Nephron (organoid): ENCODE measurements around the gene CNTNAP3.
"Not testable (repeated sequence)": the region's sequence is repeated elsewhere in the genome, so short reads cannot be mapped to it uniquely, and the experiment has no call there.

Experiments
- H3K27ac Mint-ChIP-seq, 3 experiments: 2 replicates each; pipeline ENCODE4 v1.8.0; 2020; ENCODE audit warnings: mixed read lengths in 3 of 3, mild to moderate bottlenecking in 2 of 3, moderate library complexity in 1 of 3
- H3K27me3 Mint-ChIP-seq: 2 replicates; pipeline ENCODE4 v1.8.0; 2021; ENCODE audit warnings: low read depth, mild to moderate bottlenecking, moderate library complexity, mixed read lengths
- H3K36me3 Mint-ChIP-seq: 2 replicates; pipeline ENCODE4 v1.8.0; 2020; ENCODE audit warnings: low read depth, mixed read lengths
- H3K4me1 Mint-ChIP-seq: 2 replicates; pipeline ENCODE4 v1.8.0; 2020; ENCODE audit warnings: mixed read lengths
- H3K4me3 Mint-ChIP-seq, 3 experiments: 2 replicates each; pipeline ENCODE4 v1.8.0; 2020; ENCODE audit warnings: mild to moderate bottlenecking in 3 of 3, mixed read lengths in 3 of 3, moderate library complexity in 2 of 3
- H3K9me3 Mint-ChIP-seq: 2 replicates; pipeline ENCODE4 v1.8.0; 2020; ENCODE audit warnings: mixed read lengths
- TF ChIP-seq, protein P1 (sequence below), 3 experiments: fragments of 200-600 bp; sonication (generic); IDR thresholded peaks; one replicate each; pipeline ENCODE4 v1.5.0; 2021; ENCODE audit warnings: antibody characterized with exemption in 3 of 3; ENCODE audit not compliant: unreplicated experiment in 3 of 3

Gene CNTNAP3

DNA sequence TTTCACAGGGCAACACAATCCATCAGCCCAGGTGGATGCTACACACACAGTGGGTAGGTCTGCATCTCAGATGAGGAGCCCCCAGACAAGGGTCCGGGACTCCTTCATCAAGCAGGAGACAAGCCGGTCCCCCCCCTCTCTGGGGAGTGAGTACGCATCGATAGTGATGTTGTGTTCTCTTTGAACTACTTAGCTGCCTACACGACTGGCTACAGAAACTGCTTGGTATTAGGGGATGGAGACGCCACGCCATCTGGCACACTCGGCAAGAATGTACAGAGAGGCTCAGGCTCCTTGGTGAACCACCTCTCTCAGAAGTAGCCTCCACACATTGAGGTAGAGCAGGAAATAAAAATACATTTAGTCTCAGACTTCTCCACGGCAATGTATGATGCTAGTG lies 179.8 kb downstream of the CNTNAP3 start:
- H3K4me1 Mint-ChIP-seq: no peaks in the 10 kb centered on the region
- H3K27ac Mint-ChIP-seq: no peak overlapping the region
- no peaks in the 10 kb centered on the region for H3K27me3 Mint-ChIP-seq
- TF ChIP-seq, protein P1, sequence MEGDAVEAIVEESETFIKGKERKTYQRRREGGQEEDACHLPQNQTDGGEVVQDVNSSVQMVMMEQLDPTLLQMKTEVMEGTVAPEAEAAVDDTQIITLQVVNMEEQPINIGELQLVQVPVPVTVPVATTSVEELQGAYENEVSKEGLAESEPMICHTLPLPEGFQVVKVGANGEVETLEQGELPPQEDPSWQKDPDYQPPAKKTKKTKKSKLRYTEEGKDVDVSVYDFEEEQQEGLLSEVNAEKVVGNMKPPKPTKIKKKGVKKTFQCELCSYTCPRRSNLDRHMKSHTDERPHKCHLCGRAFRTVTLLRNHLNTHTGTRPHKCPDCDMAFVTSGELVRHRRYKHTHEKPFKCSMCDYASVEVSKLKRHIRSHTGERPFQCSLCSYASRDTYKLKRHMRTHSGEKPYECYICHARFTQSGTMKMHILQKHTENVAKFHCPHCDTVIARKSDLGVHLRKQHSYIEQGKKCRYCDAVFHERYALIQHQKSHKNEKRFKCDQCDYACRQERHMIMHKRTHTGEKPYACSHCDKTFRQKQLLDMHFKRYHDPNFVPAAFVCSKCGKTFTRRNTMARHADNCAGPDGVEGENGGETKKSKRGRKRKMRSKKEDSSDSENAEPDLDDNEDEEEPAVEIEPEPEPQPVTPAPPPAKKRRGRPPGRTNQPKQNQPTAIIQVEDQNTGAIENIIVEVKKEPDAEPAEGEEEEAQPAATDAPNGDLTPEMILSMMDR (IDR thresholded peaks at IDR 0.05; ENCODE audit: unreplicated experiment in 3 of 3): no peak
- no peaks in the 10 kb centered on the region for H3K9me3 Mint-ChIP-seq
- H3K36me3 Mint-ChIP-seq: no peaks in the 10 kb centered on the region
- H3K4me3 Mint-ChIP-seq: no peak overlapping the region

DNA sequence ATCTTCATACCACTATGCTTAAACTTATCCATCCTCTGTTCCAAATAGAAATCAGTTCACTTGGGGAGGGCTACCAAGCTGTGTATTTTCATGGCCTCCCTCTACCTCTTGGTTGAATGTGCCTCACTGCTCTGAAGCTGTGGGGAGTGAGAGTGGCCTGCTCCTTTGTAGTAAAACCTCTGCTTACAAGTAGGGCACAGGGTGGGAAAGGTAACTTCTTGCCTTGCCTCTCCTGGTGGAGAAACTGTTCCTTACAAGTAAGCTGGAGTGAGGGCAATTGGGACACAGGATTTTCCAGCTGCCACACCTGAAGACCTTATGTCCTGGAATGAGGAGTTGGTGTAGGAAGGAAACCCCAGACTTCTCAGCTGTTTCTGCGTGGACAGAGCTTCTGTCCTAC lies 190.8 kb downstream of the CNTNAP3 start:
- not testable (repeated sequence) for H3K9me3 Mint-ChIP-seq, H3K4me1 Mint-ChIP-seq

DNA sequence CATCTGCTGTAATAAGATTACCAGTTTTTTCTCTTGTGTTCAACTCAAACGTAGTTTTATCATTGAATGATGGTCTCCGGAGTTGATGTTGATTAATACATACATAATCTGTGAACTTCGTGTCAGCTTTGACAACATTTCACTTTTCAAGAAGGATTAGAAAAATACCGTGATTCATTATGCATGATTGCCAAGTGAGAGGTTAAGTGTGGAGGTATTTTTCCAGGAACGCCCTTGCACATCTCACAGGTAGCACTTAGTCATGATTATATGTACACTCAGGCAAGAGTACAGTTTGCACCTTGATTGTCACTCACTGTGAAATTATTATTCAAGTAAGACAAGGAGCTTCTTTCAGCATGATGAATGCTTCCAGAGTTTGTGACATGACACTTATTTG lies 202.7 kb downstream of the CNTNAP3 start:
- not testable (repeated sequence) for H3K27ac Mint-ChIP-seq, H3K36me3 Mint-ChIP-seq, H3K9me3 Mint-ChIP-seq, H3K4me1 Mint-ChIP-seq, H3K27me3 Mint-ChIP-seq, H3K4me3 Mint-ChIP-seq

More for the DNA sequence above, 190.8 kb downstream of the CNTNAP3 start:
- H3K4me3 Mint-ChIP-seq, H3K36me3 Mint-ChIP-seq, H3K27ac Mint-ChIP-seq, H3K27me3 Mint-ChIP-seq: not testable (repeated sequence)

DNA sequence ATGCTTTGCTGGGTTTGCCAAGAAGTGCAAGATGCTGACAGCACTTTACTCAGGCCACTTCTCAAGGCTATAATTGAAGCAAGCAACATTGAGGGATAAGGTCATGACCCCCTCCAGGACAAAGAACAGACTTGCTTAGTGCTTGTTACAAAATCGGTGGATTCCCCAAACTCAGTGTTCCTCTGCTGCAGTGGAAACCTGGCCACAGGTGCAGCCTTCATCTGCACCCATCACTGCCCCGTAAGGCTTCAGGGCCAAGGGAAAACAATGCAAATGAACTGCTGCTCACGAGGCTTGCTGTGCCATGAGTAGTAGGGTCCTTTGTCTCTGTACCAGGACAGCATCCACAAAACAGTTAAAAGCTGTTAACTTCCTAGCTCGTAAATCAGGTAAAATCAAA lies 205.4 kb downstream of the CNTNAP3 start:
- not testable (repeated sequence) for H3K9me3 Mint-ChIP-seq, H3K4me3 Mint-ChIP-seq, H3K27ac Mint-ChIP-seq, H3K27me3 Mint-ChIP-seq, H3K4me1 Mint-ChIP-seq, H3K36me3 Mint-ChIP-seq

DNA sequence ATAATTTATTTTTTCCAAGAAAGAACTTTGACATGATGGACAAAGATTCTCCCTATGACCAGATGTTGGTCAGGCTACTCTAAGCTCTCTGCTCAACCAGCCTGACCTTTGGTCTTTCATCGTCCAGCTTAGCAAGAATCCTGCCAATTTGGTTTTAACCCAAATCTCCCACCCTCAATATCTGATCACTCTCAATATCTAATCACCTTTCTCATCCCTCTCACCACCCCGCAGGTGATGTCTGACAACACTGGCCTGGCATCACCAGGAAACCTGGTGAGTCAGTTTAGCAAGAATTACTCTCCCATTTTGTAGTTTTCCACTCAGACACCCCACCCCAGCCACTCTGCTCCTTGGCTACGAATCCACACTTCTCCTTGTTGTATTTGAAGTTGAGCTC lies 207.9 kb downstream of the CNTNAP3 start:
- not testable (repeated sequence) for H3K9me3 Mint-ChIP-seq, H3K4me1 Mint-ChIP-seq, H3K27ac Mint-ChIP-seq

DNA sequence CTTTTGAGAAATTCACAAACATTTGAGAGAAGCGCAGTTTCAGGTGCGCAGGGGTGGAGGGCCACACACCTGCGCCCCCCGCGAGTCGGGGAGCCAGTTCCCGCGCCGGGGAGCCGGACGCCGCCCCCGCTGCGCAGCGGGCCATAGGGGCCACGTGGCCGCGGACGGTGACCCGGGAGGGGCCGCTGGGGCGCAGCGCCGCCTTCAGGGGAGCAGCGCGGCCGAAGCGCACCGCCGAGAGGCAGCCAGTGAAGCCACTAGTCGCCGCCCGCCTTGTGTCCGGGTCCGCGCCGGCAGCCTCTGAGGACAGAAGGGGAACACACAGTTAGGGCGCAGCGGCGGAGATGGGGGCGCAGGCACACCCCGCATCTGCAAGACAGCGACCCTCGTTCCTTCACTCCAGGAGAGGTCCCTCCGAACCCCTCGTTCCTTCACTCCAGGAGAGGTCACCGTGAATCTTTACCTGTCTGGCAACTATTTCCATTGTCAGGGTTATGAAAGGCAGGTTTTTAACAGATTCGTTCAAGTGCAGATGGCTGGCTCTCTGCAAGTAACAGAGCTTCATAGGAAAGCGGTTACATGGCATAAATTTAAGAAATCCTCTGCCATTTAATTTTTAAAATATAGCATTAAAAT lies 209.2 kb downstream of the CNTNAP3 start:
- TF ChIP-seq, protein P1 (IDR thresholded peaks at IDR 0.05; ENCODE audit: unreplicated experiment in 3 of 3): peak; percentile 20 to 45 (median 30)
- H3K27me3 Mint-ChIP-seq, H3K4me1 Mint-ChIP-seq, H3K36me3 Mint-ChIP-seq, H3K9me3 Mint-ChIP-seq, H3K27ac Mint-ChIP-seq: not testable (repeated sequence)
- peak overlapping the region in 2 of 3 experiments; percentile 39 to 77 for H3K4me3 Mint-ChIP-seq

More for the DNA sequence above, 207.9 kb downstream of the CNTNAP3 start:
- not testable (repeated sequence) for H3K27me3 Mint-ChIP-seq, H3K36me3 Mint-ChIP-seq, H3K4me3 Mint-ChIP-seq

DNA sequence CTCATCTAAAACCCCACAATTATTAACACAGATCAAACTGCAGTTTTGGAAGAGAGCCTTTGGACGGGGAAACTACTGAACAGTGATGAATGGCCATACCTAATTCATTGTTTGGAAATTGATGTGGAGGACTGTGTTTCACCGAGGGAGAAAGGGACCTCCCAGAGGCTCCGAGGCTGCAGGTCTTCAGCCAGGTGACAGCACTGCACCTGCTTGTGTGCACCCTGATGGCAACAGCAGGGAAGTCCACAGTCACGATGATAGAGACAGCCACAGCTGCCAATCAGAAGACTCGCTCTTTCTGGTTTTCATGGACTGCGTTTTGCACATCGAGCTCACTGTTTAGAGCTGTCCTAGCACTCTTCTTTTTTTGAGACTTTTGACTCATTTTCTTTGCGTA lies 214.4 kb downstream of the CNTNAP3 start:
- H3K27me3 Mint-ChIP-seq, H3K4me3 Mint-ChIP-seq, H3K9me3 Mint-ChIP-seq, H3K36me3 Mint-ChIP-seq, H3K27ac Mint-ChIP-seq, H3K4me1 Mint-ChIP-seq: not testable (repeated sequence)

DNA sequence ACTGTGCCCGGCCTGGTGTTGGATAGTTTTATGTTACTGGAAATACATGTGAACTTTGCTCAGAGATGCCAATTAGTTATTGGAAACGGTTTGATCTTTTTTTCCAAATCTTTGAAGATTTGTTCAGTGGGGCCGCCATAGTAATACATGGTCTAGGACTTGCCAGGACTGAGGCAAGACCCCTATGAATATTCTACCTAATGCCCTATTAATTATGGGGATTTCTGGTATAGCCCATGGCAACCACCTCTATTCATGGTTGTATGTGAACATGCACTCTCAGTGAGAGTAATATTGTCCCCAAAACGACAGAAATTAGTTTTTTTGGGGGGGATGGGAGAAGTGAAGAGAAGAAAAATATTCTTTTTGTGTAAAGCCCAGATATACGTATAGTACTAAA lies 220.3 kb downstream of the CNTNAP3 start:
- H3K27ac Mint-ChIP-seq, H3K4me3 Mint-ChIP-seq, H3K27me3 Mint-ChIP-seq, H3K36me3 Mint-ChIP-seq, H3K9me3 Mint-ChIP-seq, H3K4me1 Mint-ChIP-seq: not testable (repeated sequence)

DNA sequence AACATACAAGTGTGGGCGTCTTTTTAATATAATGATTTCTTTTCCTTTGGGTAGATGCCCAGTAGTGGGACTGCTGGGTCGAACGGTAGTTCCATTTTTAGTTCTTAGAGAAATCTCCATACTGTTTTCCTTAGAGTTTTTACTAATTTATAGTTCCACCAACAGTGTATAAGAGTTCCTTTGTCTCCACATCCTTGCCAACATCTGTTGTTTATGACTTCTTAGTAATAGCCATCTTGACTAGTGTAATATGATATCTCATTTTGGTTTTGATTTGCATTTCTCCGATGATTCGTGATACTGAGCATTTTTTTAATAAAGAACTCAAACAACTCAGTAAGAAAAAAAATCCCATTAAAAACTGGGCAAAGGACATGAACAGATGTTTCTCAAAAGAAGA lies 225.0 kb downstream of the CNTNAP3 start:
- not testable (repeated sequence) for H3K4me3 Mint-ChIP-seq, H3K36me3 Mint-ChIP-seq, H3K27me3 Mint-ChIP-seq, H3K4me1 Mint-ChIP-seq, H3K9me3 Mint-ChIP-seq, H3K27ac Mint-ChIP-seq

DNA sequence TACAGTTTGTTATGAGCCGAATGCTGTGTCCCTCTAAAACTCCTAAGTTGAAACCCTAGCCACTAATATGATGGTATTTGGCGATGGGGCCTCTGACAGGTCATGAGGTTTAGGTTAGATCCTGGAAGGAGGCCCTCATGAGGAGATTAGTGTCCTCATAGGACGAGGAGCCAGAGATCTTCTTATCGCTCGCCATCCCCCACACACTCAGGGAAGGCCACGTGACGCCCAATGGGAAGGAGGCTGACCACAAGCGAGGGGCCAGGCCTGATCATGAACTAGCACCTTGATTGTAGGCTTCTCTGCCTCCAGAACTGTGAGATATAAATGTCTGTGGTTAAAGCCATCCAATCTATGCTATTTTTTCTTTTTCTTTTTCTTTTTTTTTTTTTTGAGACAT lies 233.5 kb downstream of the CNTNAP3 start:
- not testable (repeated sequence) for H3K27me3 Mint-ChIP-seq, H3K27ac Mint-ChIP-seq, H3K4me1 Mint-ChIP-seq, H3K36me3 Mint-ChIP-seq, H3K4me3 Mint-ChIP-seq, H3K9me3 Mint-ChIP-seq

DNA sequence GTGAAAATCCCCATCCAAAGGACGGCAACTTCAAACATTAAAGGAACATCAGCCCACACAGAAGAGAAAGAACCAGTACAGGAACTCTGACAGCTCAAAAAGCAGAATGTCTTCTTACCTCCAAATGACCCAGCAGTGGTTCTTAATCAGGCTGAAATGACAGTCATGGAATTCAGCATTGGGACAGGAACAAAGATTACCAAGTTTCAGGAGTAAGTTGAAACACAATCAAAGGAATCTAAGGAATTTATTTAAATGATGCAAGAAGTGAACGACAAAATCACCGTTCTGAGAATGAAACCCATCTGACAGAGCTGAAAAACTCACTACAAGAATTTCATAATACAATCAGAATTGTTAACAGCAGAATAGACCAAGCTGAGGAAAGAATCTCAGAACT lies 241.1 kb downstream of the CNTNAP3 start:
- H3K27me3 Mint-ChIP-seq, H3K27ac Mint-ChIP-seq: not testable (repeated sequence)

DNA sequence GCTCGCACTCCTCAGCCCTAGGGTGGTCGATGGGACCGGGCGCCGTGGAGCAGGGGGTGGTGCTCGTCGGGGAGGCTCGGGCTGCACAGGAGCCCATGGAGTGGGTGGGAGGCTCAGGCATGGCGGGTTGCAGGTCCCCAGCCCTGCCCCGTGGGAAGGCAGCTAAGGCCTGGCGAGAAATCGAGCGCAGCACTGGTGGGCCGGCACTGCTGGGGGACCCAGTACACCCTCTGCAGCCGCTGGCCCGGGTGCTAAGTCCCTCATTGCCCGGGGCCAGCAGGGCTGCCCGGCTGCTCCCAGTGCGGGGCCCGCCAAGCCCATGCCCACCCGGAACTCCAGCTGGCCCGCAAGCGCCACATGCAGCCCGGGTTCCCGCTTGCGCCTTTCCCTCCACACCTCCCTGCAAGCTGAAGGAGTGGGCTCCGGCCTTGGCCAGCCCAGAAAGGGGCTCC lies 245.6 kb downstream of the CNTNAP3 start:
- H3K27ac Mint-ChIP-seq, H3K36me3 Mint-ChIP-seq, H3K4me1 Mint-ChIP-seq, H3K4me3 Mint-ChIP-seq, H3K27me3 Mint-ChIP-seq, H3K9me3 Mint-ChIP-seq: not testable (repeated sequence)

More for the DNA sequence above, 241.1 kb downstream of the CNTNAP3 start:
- H3K36me3 Mint-ChIP-seq, H3K4me3 Mint-ChIP-seq, H3K4me1 Mint-ChIP-seq: not testable (repeated sequence)
- H3K9me3 Mint-ChIP-seq: peaks cover 11% of the 10 kb centered on the region

DNA sequence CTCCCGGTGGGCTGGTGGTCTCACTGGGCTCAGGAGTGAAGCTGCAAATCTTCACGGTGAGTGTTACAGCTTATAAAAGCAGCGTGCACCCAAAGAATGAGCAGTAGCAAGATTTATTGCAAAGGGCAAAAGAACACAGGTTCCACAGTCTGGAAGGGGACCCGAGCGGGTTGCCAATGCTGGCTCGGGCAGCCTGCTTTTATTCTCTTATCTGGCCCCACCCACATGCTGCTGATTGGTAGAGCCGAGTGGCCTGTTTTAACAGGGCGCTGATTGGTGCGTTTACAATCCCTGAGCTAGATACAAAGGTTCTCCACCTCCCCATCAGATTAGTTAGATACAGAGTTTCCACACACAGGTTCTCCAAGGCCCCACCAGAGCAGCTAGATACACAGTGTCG lies 246.2 kb downstream of the CNTNAP3 start:
- not testable (repeated sequence) for H3K27me3 Mint-ChIP-seq, H3K27ac Mint-ChIP-seq

DNA sequence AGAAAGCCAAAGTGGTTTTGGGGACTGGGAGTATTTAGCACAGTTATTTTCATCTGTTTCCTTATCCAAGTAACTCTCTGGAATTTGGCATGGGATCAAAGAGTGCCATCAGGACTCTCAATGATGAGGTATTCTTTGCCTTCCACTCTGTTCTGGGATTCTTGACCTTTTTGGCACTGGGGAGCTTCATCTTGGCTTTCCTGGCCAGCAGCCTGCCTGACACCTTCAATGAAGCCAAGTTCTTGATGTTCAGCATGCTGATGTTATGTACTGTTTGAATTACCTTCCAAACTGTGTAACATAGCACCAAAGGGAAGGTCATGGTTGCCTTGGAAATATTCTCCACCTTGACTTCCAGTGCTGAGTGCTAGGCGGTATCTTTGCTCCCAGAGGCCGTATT lies 248.8 kb downstream of the CNTNAP3 start:
- H3K4me1 Mint-ChIP-seq, H3K9me3 Mint-ChIP-seq, H3K27me3 Mint-ChIP-seq, H3K27ac Mint-ChIP-seq, H3K36me3 Mint-ChIP-seq, H3K4me3 Mint-ChIP-seq: not testable (repeated sequence)

More for the DNA sequence above, 246.2 kb downstream of the CNTNAP3 start:
- H3K9me3 Mint-ChIP-seq, H3K4me1 Mint-ChIP-seq, H3K4me3 Mint-ChIP-seq, H3K36me3 Mint-ChIP-seq: not testable (repeated sequence)
